OCI-LY3 (cell line): ENCODE measurements around the gene MTLN.
"Not testable (repeated sequence)": the region's sequence is repeated elsewhere in the genome, so short reads cannot be mapped to it uniquely, and the experiment has no call there.

ENCODE experiments used
- EZH2phosphoT487 ChIP-seq: fragments of 200-600 bp; shearing (Covaris generic); IDR thresholded peaks from 2 replicates; pipeline ENCODE4 v1.6.1; 2018; ENCODE audit warnings: antibody characterized with exemption, mixed run types, low read depth
- TF ChIP-seq, protein P1 (sequence below): fragments of 200-600, 300-600 bp; sonication (generic); IDR thresholded peaks from 2 replicates; pipeline ENCODE4 v1.5.1; 2014; ENCODE audit warnings: antibody characterized with exemption, low read length, low read depth

DNA sequence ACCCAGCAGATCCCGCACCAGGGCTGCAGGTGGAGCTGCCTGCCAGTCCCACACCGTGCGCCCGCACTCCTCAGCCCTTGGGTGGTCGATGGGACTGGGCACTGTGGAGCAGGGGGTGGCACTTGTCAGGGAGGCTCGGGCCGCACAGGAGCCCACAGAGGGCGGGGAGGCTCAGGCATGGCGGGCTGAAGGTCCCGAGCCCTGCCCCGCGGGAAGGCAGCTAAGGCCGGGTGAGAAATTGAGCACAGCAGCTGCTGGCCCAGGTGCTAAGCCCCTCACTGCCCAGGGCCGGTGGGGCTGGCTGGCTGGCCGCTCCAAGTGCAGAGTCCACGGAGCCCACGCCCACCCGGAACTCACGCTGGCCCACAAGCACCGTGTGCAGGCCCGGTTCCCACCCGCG lies 22.2 kb downstream of the MTLN start:
- TF ChIP-seq, protein P1, sequence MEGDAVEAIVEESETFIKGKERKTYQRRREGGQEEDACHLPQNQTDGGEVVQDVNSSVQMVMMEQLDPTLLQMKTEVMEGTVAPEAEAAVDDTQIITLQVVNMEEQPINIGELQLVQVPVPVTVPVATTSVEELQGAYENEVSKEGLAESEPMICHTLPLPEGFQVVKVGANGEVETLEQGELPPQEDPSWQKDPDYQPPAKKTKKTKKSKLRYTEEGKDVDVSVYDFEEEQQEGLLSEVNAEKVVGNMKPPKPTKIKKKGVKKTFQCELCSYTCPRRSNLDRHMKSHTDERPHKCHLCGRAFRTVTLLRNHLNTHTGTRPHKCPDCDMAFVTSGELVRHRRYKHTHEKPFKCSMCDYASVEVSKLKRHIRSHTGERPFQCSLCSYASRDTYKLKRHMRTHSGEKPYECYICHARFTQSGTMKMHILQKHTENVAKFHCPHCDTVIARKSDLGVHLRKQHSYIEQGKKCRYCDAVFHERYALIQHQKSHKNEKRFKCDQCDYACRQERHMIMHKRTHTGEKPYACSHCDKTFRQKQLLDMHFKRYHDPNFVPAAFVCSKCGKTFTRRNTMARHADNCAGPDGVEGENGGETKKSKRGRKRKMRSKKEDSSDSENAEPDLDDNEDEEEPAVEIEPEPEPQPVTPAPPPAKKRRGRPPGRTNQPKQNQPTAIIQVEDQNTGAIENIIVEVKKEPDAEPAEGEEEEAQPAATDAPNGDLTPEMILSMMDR = not testable (repeated sequence)
- TF ChIP-seq EZH2phosphoT487 = not testable (repeated sequence)
